ENCODE data around the gene KCNQ5.
"Not testable (repeated sequence)": the region's sequence is repeated elsewhere in the genome, so short reads cannot be mapped to it uniquely, and the experiment has no call there.

The KCNQ5 gene

GRCh38 chr6:72856801-72857200 is 234.9 kb downstream of the KCNQ5 start:
- DNase-seq = no peak

GRCh38 chr6:72857791-72858585 is 236.1 kb downstream of the KCNQ5 start:
- DNase-seq = no peak

GRCh38 chr6:72861059-72861458 is 239.2 kb downstream of the KCNQ5 start:
- no peak for DNase-seq

- DNase-seq = no peak
Observed at GRCh38 chr6:72861935-72862432, 240.1 kb downstream of the KCNQ5 start.

GRCh38 chr6:72863131-72863530 is 241.3 kb downstream of the KCNQ5 start:
- no peak for DNase-seq

- no peak for DNase-seq
Observed at GRCh38 chr6:72864236-72864635, 242.4 kb downstream of the KCNQ5 start.

- DNase-seq = no peak
Observed at GRCh38 chr6:72864799-72865198, 242.9 kb downstream of the KCNQ5 start.

- no peak for DNase-seq
Observed at GRCh38 chr6:72865467-72865866, 243.6 kb downstream of the KCNQ5 start.

GRCh38 chr6:72869621-72870020 is 247.8 kb downstream of the KCNQ5 start:
- DNase-seq = no peak

GRCh38 chr6:72873433-72873832 is 251.6 kb downstream of the KCNQ5 start:
- DNase-seq = no peak

GRCh38 chr6:72876256-72876655 is 254.4 kb downstream of the KCNQ5 start:
- DNase-seq = no peak

GRCh38 chr6:72886170-72886569 is 264.3 kb downstream of the KCNQ5 start:
- DNase-seq = no peak

GRCh38 chr6:72890233-72890632 is 268.4 kb downstream of the KCNQ5 start:
- no peak for DNase-seq

GRCh38 chr6:72890671-72891070 is 268.8 kb downstream of the KCNQ5 start:
- DNase-seq = no peak

- DNase-seq = no peak
Observed at GRCh38 chr6:72892901-72893300, 271.0 kb downstream of the KCNQ5 start.

GRCh38 chr6:72894091-72894490 is 272.2 kb downstream of the KCNQ5 start:
- no peak for DNase-seq

GRCh38 chr6:72898313-72898712 is 276.4 kb downstream of the KCNQ5 start:
- DNase-seq = not testable (repeated sequence)

GRCh38 chr6:72905705-72906478 is 284.0 kb downstream of the KCNQ5 start:
- DNase-seq = no peak

- DNase-seq = no peak
Observed at GRCh38 chr6:72911463-72912155, 289.7 kb downstream of the KCNQ5 start.

GRCh38 chr6:72913797-72914196 is 291.9 kb downstream of the KCNQ5 start:
- no peak for DNase-seq

- DNase-seq = no peak
Observed at GRCh38 chr6:72916298-72916697, 294.4 kb downstream of the KCNQ5 start.

GRCh38 chr6:72916906-72917305 is 295.0 kb downstream of the KCNQ5 start:
- no peak for DNase-seq

- DNase-seq = no peak
Observed at GRCh38 chr6:72922401-72922800, 300.5 kb downstream of the KCNQ5 start.
